Activated CD4-positive, alpha-beta T cell treated with anti-CD3 and anti-CD28 coated beads for 48 hours (primary cell): ENCODE results near the gene UBLCP1.
"Not testable (repeated sequence)": the region's sequence is repeated elsewhere in the genome, so short reads cannot be mapped to it uniquely, and the experiment has no call there.

Source experiments
- DNase-seq: peaks from one replicate; pipeline ENCODE4 v3.0.0-alpha.2; 2020

The UBLCP1 gene

DNA sequence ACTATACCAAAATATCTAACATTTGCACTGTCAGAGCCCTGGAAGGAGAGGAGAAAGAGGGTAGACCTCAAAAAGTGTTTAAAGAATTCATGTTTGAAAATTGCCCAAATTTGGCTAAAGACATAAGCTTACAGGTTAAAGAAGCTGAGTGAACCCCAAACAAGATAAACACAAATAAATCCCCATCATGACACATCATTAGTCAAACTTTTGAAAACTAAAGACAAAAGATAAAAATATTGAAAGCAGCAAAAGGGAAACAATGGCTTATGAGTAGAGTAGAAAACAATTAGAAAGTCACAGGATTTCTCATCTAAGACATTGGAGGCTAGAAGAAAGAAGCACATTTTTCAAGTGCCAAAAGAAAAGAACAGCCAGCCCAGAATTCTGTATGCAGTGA is 6.1 kb upstream of the UBLCP1 start:
- no peak for DNase-seq

- DNase-seq: no peak
Measured at GRCh38 chr5:159257629-159258283, 5.3 kb upstream of the UBLCP1 start.

DNA sequence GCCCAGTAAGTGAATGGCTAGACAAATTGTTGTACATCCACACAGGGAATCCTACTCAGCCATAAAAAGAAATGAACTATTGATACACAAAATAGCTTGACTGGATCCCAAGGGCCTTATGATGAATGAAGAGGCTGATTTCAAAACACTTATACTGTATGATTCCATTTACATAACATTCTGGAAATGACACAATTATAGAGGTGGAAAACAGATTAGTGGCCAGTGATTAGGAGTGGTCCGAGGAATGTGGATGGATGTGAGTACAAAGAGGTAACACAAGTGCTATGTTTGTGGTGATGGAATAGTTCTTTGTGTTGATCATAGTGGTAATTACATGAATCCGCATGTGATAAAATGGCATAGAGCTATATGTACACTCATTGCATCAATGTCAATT is 4.7 kb upstream of the UBLCP1 start:
- DNase-seq: no peak

- DNase-seq: not testable (repeated sequence)
Measured at GRCh38 chr5:159260212-159260611, 2.9 kb upstream of the UBLCP1 start.

DNA sequence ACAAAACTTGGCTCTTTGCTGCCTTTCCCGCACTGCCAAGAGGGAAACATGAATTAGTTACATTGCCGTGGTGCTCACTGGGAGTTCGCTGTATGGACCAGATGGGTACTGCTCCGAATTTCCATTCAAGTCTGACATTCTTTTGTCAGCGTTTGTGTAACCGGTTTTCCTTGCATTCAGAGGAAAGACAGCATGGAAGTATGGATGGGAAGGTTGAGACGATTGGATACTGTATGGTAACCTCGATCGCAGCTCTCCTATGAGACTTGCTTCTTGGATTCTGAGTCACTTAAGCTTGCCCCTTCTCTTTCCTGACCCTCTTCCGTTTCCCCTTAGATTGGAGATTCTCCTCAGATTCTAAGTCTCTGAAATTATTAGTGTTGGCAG is 625 bp upstream of the UBLCP1 start:
- peak; percentile 13 for DNase-seq

GRCh38 chr5:159263569-159263905 is 447 bp downstream of the UBLCP1 start:
- DNase-seq: no peak

GRCh38 chr5:159266764-159267163 is 3.7 kb downstream of the UBLCP1 start:
- DNase-seq: not testable (repeated sequence)

- DNase-seq: no peak
Measured at GRCh38 chr5:159269723-159270122, 6.6 kb downstream of the UBLCP1 start.

DNA sequence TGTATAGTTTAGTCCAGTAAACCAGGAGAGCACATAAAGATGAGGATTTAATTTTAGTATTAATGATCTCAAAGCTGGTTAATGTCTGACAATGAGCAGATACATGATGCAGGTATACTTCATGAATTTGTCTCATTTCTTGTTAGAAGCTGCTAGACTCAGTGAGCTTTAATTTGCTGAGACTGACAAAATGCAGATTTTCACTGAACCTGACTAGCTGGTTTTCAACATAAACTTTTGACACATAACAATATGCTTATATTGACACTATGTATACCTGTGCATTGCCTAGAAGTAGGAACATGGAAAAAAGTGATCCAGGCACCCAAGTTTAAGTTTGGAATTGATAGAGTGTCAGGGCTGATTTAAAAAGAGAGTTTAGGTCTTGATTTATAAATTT is 10.8 kb downstream of the UBLCP1 start:
- no peak for DNase-seq

- no peak for DNase-seq
Measured at GRCh38 chr5:159274676-159275075, 11.6 kb downstream of the UBLCP1 start.

DNA sequence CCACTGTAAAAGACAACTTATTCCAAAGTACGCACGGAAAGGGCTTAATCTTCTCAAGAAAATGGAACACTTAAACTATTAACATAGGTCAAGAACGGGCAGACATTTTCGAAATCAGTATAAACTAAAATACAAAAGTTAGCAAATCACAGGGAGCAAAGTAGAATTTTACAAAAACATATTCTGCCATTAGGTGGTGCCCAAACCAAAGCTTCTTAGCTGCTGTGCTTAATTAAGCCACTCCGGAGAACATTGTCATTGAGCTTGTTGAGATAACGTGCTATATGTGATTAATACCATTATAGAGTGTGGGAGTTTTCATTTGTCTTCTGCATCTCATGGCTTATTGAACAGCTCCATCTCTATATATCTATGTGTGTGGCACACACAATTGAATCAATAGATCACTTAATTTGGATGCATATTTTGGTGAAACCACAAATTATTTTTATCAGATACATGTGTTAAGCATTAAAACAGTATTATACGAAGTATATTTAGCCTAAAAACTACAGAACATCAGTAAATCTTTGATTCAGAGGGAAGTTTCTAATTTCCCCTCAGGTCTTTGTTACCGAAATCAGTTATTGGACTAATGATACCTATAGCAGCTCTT is 23.4 kb downstream of the UBLCP1 start:
- DNase-seq: no peak

- DNase-seq: no peak
Measured at GRCh38 chr5:159290741-159291140, 27.7 kb downstream of the UBLCP1 start.

DNA sequence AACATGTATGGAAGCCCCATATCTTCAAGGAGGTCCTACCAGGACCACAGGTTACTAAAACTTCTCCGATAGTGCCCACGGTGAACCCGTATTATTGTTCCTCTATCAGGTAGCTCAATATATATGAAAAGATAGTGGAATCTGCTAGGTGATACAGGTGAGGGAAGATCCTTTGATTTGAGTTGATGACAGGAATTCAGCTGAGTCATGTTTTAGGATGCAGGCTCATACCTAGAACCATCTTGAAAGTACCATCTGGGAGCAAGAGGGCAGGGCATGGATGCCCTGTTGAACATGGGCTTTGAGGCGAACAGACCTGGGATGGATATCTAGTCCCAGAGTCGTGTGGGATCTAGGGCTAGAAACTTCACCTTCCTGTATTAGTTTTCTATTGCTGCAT is 31.8 kb downstream of the UBLCP1 start:
- no peak for DNase-seq

DNA sequence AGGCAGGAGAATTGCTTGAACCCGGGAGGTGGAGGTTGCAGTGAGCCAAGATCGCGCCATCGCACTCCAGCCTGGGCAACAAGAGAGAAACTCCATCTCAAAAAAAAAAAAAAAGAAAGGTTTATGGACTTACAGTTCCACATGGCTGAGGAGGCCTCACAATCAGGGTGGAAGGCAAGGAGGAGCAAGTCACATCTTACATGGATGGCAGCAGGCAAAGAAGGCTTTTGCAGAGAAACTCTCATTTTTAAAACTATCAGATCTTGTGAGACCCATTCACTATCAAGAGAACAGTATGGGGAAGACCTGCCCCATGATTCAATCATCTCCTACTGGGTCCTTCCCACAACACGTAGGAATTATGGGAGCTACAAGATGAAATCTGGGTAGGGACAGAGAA is 34.2 kb downstream of the UBLCP1 start:
- not testable (repeated sequence) for DNase-seq

GRCh38 chr5:159301466-159301865 is 38.4 kb downstream of the UBLCP1 start:
- no peak for DNase-seq

GRCh38 chr5:159301929-159302860 is 39.1 kb downstream of the UBLCP1 start:
- not testable (repeated sequence) for DNase-seq

DNA sequence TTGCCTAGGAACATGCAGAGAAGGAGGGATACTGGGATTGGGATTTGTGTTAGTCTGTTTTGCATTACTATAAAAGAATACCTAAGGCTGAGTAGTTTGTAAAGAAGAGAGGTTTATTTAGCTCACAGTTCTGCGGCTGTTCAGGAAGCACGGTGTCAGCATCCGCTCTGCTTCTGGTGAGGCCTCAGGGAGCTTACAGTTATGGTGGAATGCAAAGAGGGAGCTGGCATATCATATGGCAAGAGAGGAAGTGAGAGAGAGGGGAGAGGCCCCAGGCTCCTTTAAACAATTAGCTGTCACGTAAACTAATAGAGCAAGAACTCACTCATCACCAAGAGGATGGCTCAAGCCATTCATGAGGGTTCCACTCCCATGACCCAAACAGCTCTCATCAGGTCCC is 40.2 kb downstream of the UBLCP1 start:
- DNase-seq: no peak

- no peak for DNase-seq
Measured at GRCh38 chr5:159304961-159305595, 42.0 kb downstream of the UBLCP1 start.

DNA sequence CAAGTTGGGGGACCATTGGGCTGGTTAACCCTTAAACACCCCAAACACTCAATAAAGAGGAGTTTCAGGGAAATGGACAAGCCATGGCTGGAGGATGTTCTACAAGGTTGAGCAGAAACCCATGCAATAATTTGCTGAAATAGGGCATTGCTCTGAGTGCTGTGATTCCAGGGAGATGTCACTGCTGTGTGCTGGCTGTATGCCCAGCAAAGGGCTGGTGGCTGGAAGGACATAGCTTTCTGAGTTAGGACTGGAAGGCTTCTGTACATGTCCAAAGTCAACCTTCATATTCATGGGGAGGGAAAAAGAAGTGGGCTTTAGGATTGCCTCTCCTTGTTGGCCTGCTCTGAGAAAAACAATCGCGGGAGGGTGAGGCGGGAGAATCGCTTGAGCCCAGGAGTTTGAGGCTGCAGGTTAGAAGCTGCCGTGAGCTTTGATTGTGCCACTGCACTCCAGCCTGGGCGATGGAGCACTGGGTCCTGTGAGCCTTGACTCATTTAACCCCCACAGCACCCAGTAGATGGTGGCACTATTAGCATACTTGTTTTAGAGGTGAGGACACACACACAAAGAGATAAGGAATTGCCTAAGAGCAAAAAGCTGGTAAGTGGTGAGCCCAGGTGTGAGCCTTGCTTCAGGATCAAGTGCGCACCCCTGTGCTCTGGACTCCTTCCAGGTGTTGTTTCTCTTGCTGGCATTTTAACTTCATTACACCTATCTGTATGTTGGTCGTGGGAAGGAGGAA is 46.8 kb downstream of the UBLCP1 start:
- DNase-seq: no peak

DNA sequence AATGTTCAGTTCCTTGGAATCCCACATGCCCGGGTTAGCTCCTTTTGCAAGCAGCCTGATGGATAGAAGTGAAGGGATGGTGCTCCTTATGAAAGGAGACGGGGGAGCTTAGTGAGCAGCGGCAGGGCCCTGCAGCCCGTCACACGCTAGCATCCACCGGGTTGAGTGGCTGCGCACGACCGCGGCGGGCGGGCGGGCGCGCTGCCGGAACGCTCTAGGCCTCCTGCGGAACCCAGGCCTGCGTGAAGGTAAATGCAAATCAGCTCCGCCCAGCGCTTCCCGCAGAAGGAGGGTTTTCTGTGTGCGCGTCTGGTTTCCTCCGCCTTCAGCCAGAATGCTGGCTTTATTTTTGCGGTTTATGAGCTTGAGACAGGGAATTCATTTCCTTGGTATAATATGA is 47.4 kb downstream of the UBLCP1 start:
- peak; percentile 62 for DNase-seq

- DNase-seq: no peak
Measured at GRCh38 chr5:159311063-159311462, 48.0 kb downstream of the UBLCP1 start.

DNA sequence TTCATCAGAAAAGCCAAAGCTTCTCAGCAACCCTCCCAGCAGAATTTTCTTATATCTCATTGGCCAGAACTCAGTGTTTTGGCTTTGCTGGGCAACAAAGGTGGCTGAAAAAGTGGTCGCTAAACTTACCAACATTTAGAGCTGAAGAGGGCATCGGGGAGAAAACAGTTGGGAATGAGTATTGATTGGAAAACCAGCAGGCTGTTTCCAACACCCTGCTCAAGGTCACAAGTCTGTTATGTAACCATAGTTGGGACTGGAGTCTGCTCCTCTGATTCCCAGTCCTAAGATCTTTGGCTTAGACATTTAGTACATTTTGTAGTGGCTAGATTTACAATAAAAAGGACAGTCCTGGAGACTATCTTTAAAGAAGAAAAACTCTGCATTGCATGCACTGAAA is 50.1 kb downstream of the UBLCP1 start:
- no peak for DNase-seq
